A549 (cell line): Measurements from ENCODE around the gene DCN.

Experiments
- CEBPB ChIP-seq, 2 experiments: fragments of >200 bp in 1 of 2; sonication (Bioruptor Twin) in 1 of 2; formaldehyde crosslinking in 1 of 2; IDR thresholded peaks; 2 replicates each; pipeline ENCODE4 v1.6.1; 2012 to 2016
- EHF ChIP-seq: fragments of 250-450 bp; sonication (Bioruptor Pico); IDR thresholded peaks from 2 replicates; pipeline ENCODE4 v1.5.0; 2020; ENCODE audit warnings: mild to moderate bottlenecking
- ESRRA ChIP-seq: fragments of 150-350 bp; IDR thresholded peaks from 2 replicates; pipeline ENCODE4 v1.6.1; 2014; ENCODE audit warnings: mild to moderate bottlenecking, low read length, borderline replicate concordance
- MAFK ChIP-seq: fragments of 450-650 bp; IDR thresholded peaks from 2 replicates; pipeline ENCODE4 v1.6.1; 2014; ENCODE audit not compliant: partially characterized antibody
- MAZ ChIP-seq: fragments of 150-350 bp; IDR thresholded peaks from 2 replicates; pipeline ENCODE4 v1.6.1; 2014; ENCODE audit warnings: antibody characterized with exemption, low read depth, low read length, borderline replicate concordance
- POLR2A ChIP-seq: IDR thresholded peaks from 2 replicates; pipeline ENCODE4 v1.6.1; 2012; ENCODE audit warnings: mild to moderate bottlenecking, low read length
- POLR2AphosphoS2 ChIP-seq: conservative IDR thresholded peaks from 2 replicates; pipeline ENCODE4 v1.6.1; 2012; ENCODE audit warnings: low read length, improper control_type of control experiment, inconsistent platforms
- RNF2 ChIP-seq: fragments of 200-600 bp; sonication (generic); IDR thresholded peaks from 2 replicates; pipeline ENCODE4 v1.6.1; 2016; ENCODE audit warnings: low read depth, mild to moderate bottlenecking, antibody characterized with exemption, moderate library complexity, borderline replicate concordance
- TF ChIP-seq, protein P1 (sequence below): IDR thresholded peaks from 2 replicates; pipeline ENCODE4 v1.6.1; 2012
- TF ChIP-seq, protein P2 (sequence below): fragments of >200 bp; sonication (Bioruptor Twin); formaldehyde crosslinking; IDR thresholded peaks from 3 replicates; pipeline ENCODE4 v1.5.1; 2016
- TF ChIP-seq, protein P3 (sequence below): IDR thresholded peaks from 2 replicates; pipeline ENCODE4 v1.6.1; 2012
- TF ChIP-seq, protein P4 (sequence below): fragments of >200 bp; sonication (Bioruptor Twin); formaldehyde crosslinking; IDR thresholded peaks from 3 replicates; pipeline ENCODE4 v1.6.1; 2016
- TF ChIP-seq, protein P5 (sequence below): fragments of 200-600 bp; sonication (generic); IDR thresholded peaks from 2 replicates; pipeline ENCODE4 v1.6.1; 2016; ENCODE audit warnings: antibody characterized with exemption, mild to moderate bottlenecking, moderate library complexity

DNA sequence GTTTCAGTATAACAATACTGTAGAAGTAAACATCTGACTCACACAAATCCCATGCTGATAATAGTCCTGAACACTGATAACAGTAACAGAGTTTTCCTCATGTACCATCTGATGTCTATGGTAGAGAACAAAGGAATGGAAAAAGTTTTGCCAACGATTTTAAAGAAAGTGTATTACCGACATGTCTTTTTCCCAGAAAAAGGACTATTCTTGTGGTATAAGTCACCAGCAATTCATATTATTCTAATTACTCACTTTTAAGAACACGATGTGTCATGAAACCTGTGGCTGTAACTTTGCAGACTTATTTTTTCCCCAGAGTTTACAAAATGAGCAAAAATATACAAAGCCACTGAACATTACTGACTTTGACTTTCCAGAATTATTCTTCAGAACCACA is 40.1 kb upstream of the DCN start:
- TF ChIP-seq, protein P1, sequence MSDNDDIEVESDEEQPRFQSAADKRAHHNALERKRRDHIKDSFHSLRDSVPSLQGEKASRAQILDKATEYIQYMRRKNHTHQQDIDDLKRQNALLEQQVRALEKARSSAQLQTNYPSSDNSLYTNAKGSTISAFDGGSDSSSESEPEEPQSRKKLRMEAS: no peak
- TF ChIP-seq ESRRA (no peak), MAFK (no peak), MAZ (no peak), EHF (CRISPR knock-in tag) (no peak), CEBPB (IDR thresholded peaks at IDR 0.05) (no peak), RNF2 (no peak), POLR2A (no peak), POLR2AphosphoS2 (no peak)
- TF ChIP-seq, protein P2, sequence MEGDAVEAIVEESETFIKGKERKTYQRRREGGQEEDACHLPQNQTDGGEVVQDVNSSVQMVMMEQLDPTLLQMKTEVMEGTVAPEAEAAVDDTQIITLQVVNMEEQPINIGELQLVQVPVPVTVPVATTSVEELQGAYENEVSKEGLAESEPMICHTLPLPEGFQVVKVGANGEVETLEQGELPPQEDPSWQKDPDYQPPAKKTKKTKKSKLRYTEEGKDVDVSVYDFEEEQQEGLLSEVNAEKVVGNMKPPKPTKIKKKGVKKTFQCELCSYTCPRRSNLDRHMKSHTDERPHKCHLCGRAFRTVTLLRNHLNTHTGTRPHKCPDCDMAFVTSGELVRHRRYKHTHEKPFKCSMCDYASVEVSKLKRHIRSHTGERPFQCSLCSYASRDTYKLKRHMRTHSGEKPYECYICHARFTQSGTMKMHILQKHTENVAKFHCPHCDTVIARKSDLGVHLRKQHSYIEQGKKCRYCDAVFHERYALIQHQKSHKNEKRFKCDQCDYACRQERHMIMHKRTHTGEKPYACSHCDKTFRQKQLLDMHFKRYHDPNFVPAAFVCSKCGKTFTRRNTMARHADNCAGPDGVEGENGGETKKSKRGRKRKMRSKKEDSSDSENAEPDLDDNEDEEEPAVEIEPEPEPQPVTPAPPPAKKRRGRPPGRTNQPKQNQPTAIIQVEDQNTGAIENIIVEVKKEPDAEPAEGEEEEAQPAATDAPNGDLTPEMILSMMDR: no peak
- TF ChIP-seq, protein P3, sequence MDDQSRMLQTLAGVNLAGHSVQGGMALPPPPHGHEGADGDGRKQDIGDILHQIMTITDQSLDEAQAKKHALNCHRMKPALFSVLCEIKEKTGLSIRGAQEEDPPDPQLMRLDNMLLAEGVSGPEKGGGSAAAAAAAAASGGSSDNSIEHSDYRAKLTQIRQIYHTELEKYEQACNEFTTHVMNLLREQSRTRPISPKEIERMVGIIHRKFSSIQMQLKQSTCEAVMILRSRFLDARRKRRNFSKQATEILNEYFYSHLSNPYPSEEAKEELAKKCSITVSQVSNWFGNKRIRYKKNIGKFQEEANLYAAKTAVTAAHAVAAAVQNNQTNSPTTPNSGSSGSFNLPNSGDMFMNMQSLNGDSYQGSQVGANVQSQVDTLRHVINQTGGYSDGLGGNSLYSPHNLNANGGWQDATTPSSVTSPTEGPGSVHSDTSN: no peak
- TF ChIP-seq, protein P4, sequence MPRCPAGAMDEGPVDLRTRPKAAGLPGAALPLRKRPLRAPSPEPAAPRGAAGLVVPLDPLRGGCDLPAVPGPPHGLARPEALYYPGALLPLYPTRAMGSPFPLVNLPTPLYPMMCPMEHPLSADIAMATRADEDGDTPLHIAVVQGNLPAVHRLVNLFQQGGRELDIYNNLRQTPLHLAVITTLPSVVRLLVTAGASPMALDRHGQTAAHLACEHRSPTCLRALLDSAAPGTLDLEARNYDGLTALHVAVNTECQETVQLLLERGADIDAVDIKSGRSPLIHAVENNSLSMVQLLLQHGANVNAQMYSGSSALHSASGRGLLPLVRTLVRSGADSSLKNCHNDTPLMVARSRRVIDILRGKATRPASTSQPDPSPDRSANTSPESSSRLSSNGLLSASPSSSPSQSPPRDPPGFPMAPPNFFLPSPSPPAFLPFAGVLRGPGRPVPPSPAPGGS: no peak
- TF ChIP-seq, protein P5, sequence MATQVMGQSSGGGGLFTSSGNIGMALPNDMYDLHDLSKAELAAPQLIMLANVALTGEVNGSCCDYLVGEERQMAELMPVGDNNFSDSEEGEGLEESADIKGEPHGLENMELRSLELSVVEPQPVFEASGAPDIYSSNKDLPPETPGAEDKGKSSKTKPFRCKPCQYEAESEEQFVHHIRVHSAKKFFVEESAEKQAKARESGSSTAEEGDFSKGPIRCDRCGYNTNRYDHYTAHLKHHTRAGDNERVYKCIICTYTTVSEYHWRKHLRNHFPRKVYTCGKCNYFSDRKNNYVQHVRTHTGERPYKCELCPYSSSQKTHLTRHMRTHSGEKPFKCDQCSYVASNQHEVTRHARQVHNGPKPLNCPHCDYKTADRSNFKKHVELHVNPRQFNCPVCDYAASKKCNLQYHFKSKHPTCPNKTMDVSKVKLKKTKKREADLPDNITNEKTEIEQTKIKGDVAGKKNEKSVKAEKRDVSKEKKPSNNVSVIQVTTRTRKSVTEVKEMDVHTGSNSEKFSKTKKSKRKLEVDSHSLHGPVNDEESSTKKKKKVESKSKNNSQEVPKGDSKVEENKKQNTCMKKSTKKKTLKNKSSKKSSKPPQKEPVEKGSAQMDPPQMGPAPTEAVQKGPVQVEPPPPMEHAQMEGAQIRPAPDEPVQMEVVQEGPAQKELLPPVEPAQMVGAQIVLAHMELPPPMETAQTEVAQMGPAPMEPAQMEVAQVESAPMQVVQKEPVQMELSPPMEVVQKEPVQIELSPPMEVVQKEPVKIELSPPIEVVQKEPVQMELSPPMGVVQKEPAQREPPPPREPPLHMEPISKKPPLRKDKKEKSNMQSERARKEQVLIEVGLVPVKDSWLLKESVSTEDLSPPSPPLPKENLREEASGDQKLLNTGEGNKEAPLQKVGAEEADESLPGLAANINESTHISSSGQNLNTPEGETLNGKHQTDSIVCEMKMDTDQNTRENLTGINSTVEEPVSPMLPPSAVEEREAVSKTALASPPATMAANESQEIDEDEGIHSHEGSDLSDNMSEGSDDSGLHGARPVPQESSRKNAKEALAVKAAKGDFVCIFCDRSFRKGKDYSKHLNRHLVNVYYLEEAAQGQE: no peak
